Activated CD4-positive, alpha-beta memory T cell treated with anti-CD3 and anti-CD28 coated beads, Interleukin-2, amount 10 ng/mL, durations not matched to agents 7 days and 5 days (primary cell): ENCODE measurements around the gene AIF1L. TPM values are rescaled to one million over a fixed set of nuclear protein-coding genes. Genes with fewer than 3 reads are reported as not detected.

Experiments used
- CTCF ChIA-PET: fragments of 350-600 bp; sonication (Branson Sonifier 250); formaldehyde crosslinking; loops from one replicate; lab custom pipeline; 2021; ENCODE audit warnings: antibody characterized with exemption, inconsistent platforms; lab: Charles Lee
- POLR2A ChIA-PET: fragments of 350-600 bp; sonication (Branson Sonifier 250); formaldehyde crosslinking; loops from one replicate; lab custom pipeline; 2021; ENCODE audit warnings: antibody characterized with exemption; lab: Charles Lee
- DNase-seq: peaks from one replicate; pipeline ENCODE4 v3.0.0-alpha.2; 2020
- H3K27ac Mint-ChIP-seq: one replicate; pipeline ENCODE4 v1.8.0; 2021; ENCODE audit warnings: mild to moderate bottlenecking, mixed read lengths
- H3K27me3 Mint-ChIP-seq: one replicate; pipeline ENCODE4 v1.8.0; 2021; ENCODE audit warnings: mixed read lengths
- H3K36me3 Mint-ChIP-seq: one replicate; pipeline ENCODE4 v1.8.0; 2021; ENCODE audit warnings: low read depth, mixed read lengths
- H3K4me1 Mint-ChIP-seq: one replicate; pipeline ENCODE4 v1.8.0; 2021; ENCODE audit warnings: mixed read lengths
- H3K4me3 Mint-ChIP-seq: one replicate; pipeline ENCODE4 v1.8.0; 2021; ENCODE audit warnings: mild to moderate bottlenecking, mixed read lengths
- H3K9me3 Mint-ChIP-seq: one replicate; pipeline ENCODE4 v1.8.0; 2021; ENCODE audit warnings: mixed read lengths
- total RNA-seq, 2 experiments: library from RNA; stranded (reverse); gene quantifications; one replicate each; pipeline ENCODE4 v1.2.3, GENCODE V29; 2021

The AIF1L gene
- total RNA-seq = under 1 TPM; 0.30 to 0.50 TPM

- H3K27ac Mint-ChIP-seq = no peak within 1 kb of the TSS
- peaks cover 33% of the 10 kb centered on the region for H3K27me3 Mint-ChIP-seq
- DNase-seq = no peak
- H3K4me1 Mint-ChIP-seq = peaks cover 18% of the 10 kb centered on the region
- POLR2A ChIA-PET = interaction anchor here (0.9 kb wide), 1 partner anchor 29 kb away, joined by 3 read pairs; the partner anchor contains the start of gene NUP214
- H3K9me3 Mint-ChIP-seq = no peaks in the 10 kb centered on the region
- peak within 1 kb of the TSS; percentile 45 for H3K4me3 Mint-ChIP-seq
- H3K36me3 Mint-ChIP-seq = peaks cover 2% of the 10 kb centered on the region
- CTCF ChIA-PET = interaction anchor here (1.5 kb wide), 1 partner anchor 38 kb away, joined by 3 read pairs; no protein-coding TSS in a partner anchor
Measured at GRCh38 chr9:131096269-131097125, at the start of gene AIF1L. TSS of gene AIF1L (plus strand) at chr9:131096531. CDS start at chr9:131096630, 99 bp downstream.

DNA sequence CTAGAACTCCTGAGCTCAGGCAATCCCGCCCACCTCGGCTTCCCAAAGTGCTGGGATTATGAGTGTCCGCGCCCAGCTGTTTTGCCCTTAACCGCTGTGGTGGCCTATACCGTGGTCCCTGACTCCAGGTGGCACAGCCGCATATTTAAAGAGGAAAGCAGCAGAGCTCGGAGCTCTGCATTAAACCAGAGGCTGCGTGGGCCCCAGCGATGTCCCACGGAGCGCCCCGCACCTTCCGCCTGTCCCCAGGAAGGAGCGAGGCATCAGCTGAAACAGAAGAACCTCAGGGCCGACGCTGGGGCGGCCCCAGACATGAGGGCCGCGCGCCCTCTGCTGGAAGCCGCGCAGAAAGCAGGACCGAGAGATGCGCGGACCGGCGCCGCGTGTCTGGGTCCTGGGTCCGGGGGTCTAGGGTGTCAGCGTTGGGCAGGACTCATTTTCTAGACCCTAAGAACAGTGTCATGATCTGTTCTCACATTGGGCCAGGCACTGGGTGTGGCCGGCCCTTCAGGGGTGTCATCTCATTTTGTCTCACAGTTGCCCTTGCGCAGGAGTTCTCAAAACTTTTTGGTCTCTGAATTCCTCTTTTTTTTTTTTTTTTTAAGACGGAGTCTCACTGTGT, 49.6 kb upstream of the AIF1L start:
- peak; percentile 75 for DNase-seq
- no peaks in the 10 kb centered on the region for H3K36me3 Mint-ChIP-seq
- ChIA-PET POLR2A (no interaction called here), CTCF (interaction anchor here (0.6 to 3.5 kb wide), 43 partner anchors 10 to 956 kb away, joined by 3 to 44 read pairs (median 3); partner anchors contain the start of gene FUBP3)
- no peaks in the 10 kb centered on the region for H3K9me3 Mint-ChIP-seq
- no peak overlapping the region for H3K4me3 Mint-ChIP-seq
- no peaks in the 10 kb centered on the region for H3K27me3 Mint-ChIP-seq
- no peak overlapping the region for H3K27ac Mint-ChIP-seq
- peaks cover 5% of the 10 kb centered on the region for H3K4me1 Mint-ChIP-seq

- no peak overlapping the region for H3K27ac Mint-ChIP-seq
- DNase-seq = no peak
- no peak overlapping the region for H3K4me3 Mint-ChIP-seq
- H3K27me3 Mint-ChIP-seq = no peaks in the 10 kb centered on the region
- no peaks in the 10 kb centered on the region for H3K9me3 Mint-ChIP-seq
- H3K4me1 Mint-ChIP-seq = peaks cover 5% of the 10 kb centered on the region
- no peaks in the 10 kb centered on the region for H3K36me3 Mint-ChIP-seq
- CTCF ChIA-PET = interaction anchor here (0.7 to 3.5 kb wide), 4 partner anchors 9 to 1465 kb away, joined by 3 to 44 read pairs (median 20); no protein-coding TSS in a partner anchor
- POLR2A ChIA-PET = no interaction called here
Measured at GRCh38 chr9:131048332-131048731, 48.0 kb upstream of the AIF1L start.

GRCh38 chr9:131048820-131049219, 47.5 kb upstream of the AIF1L start:
- H3K9me3 Mint-ChIP-seq = no peaks in the 10 kb centered on the region
- H3K27ac Mint-ChIP-seq = no peak overlapping the region
- ChIA-PET POLR2A (no interaction called here), CTCF (interaction anchor here (1.0 to 1.2 kb wide), 3 partner anchors 8 to 79 kb away, joined by 3 read pairs; no protein-coding TSS in a partner anchor)
- no peak overlapping the region for H3K4me3 Mint-ChIP-seq
- DNase-seq = no peak
- H3K4me1 Mint-ChIP-seq = peaks cover 5% of the 10 kb centered on the region
- no peaks in the 10 kb centered on the region for H3K36me3 Mint-ChIP-seq
- no peaks in the 10 kb centered on the region for H3K27me3 Mint-ChIP-seq

GRCh38 chr9:131049829-131050715, 46.3 kb upstream of the AIF1L start:
- H3K36me3 Mint-ChIP-seq = no peaks in the 10 kb centered on the region
- CTCF ChIA-PET = interaction anchor here (1.0 to 1.2 kb wide), 3 partner anchors 7 to 899 kb away, joined by 3 read pairs; no protein-coding TSS in a partner anchor
- no peak overlapping the region for H3K27ac Mint-ChIP-seq
- no peak for DNase-seq
- no peaks in the 10 kb centered on the region for H3K27me3 Mint-ChIP-seq
- H3K9me3 Mint-ChIP-seq = no peaks in the 10 kb centered on the region
- no peak overlapping the region for H3K4me3 Mint-ChIP-seq
- peaks cover 5% of the 10 kb centered on the region for H3K4me1 Mint-ChIP-seq
- POLR2A ChIA-PET = no interaction called here

- Mint-ChIP-seq H3K4me3 (no peak overlapping the region), H3K27me3 (no peaks in the 10 kb centered on the region), H3K4me1 (peaks cover 5% of the 10 kb centered on the region), H3K36me3 (no peaks in the 10 kb centered on the region), H3K27ac (no peak overlapping the region), H3K9me3 (no peaks in the 10 kb centered on the region)
- CTCF ChIA-PET = interaction anchor here (1.0 kb wide), 1 partner anchor 898 kb away, joined by 3 read pairs; no protein-coding TSS in a partner anchor
- POLR2A ChIA-PET = no interaction called here
- no peak for DNase-seq
Measured at GRCh38 chr9:131050831-131051230, 45.5 kb upstream of the AIF1L start.

DNA sequence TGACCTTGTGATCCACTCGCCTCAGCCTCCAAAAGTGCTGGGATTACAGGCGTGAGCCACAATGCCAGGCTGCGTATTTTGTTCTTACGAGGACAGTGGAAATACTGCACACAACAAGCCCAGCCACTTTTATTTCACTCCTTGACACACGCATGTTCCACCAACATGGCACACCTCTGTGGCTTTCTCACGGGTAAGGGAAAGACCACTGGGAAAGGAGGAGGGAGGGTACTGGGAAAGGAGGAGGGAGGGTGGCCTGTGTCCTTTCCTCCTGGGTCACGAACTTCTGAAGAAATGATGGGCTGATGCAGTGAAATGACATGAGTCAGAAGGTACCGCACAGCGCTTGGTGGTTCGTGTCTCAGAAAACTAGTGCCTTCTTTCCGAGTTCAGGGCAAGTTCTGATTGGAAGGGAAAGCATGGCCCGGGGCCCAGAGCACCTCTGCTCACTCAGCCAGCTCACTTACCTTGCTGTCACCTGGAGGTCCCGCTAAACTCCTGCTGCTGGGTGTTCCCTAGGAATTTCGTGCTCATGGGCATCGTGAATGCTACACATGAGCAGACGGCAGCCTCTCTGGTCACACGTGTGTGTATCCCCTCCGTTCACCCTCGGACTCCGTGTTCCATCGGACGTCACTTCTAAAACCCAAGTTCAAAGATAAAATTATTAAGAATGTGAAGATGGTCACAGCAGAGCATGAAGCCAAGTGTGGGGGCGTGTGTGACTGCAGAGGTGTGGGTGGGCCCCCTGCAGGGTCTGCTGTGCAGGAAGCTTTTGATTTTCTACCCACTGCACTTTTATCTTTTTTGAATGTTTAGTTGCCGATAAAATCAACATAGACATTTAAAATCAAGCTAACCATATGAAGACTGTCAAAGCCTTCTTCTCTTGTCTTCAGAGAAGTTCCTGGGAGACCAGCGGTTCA, 44.5 kb upstream of the AIF1L start:
- CTCF ChIA-PET = no interaction called here
- DNase-seq = no peak
- H3K27me3 Mint-ChIP-seq = no peaks in the 10 kb centered on the region
- H3K4me1 Mint-ChIP-seq = peaks cover under 1% of the 10 kb centered on the region
- POLR2A ChIA-PET = no interaction called here
- no peaks in the 10 kb centered on the region for H3K36me3 Mint-ChIP-seq
- H3K9me3 Mint-ChIP-seq = no peaks in the 10 kb centered on the region
- H3K27ac Mint-ChIP-seq = no peak overlapping the region
- H3K4me3 Mint-ChIP-seq = no peak overlapping the region

- POLR2A ChIA-PET = no interaction called here
- Mint-ChIP-seq H3K4me1 (no peaks in the 10 kb centered on the region), H3K36me3 (no peaks in the 10 kb centered on the region), H3K27me3 (no peaks in the 10 kb centered on the region), H3K9me3 (no peaks in the 10 kb centered on the region), H3K27ac (no peak overlapping the region), H3K4me3 (no peak overlapping the region)
- no peak for DNase-seq
- CTCF ChIA-PET = interaction anchor here (0.6 to 1.1 kb wide), 4 partner anchors 10 to 290 kb away, joined by 3 read pairs; no protein-coding TSS in a partner anchor
Measured at GRCh38 chr9:131053896-131054295, 42.4 kb upstream of the AIF1L start.

GRCh38 chr9:131056781-131057506, 39.4 kb upstream of the AIF1L start:
- Mint-ChIP-seq H3K27me3 (no peaks in the 10 kb centered on the region), H3K4me1 (no peaks in the 10 kb centered on the region), H3K27ac (no peak overlapping the region), H3K4me3 (no peak overlapping the region), H3K9me3 (no peaks in the 10 kb centered on the region), H3K36me3 (no peaks in the 10 kb centered on the region)
- no peak for DNase-seq
- CTCF ChIA-PET = interaction anchor here (0.5 to 4.3 kb wide), 8 partner anchors 8 to 279 kb away, joined by 3 to 36 read pairs (median 4); partner anchors contain the start of gene NUP214
- POLR2A ChIA-PET = interaction anchor here (1.0 kb wide), 1 partner anchor 11 kb away, joined by 3 read pairs; no protein-coding TSS in a partner anchor

DNA sequence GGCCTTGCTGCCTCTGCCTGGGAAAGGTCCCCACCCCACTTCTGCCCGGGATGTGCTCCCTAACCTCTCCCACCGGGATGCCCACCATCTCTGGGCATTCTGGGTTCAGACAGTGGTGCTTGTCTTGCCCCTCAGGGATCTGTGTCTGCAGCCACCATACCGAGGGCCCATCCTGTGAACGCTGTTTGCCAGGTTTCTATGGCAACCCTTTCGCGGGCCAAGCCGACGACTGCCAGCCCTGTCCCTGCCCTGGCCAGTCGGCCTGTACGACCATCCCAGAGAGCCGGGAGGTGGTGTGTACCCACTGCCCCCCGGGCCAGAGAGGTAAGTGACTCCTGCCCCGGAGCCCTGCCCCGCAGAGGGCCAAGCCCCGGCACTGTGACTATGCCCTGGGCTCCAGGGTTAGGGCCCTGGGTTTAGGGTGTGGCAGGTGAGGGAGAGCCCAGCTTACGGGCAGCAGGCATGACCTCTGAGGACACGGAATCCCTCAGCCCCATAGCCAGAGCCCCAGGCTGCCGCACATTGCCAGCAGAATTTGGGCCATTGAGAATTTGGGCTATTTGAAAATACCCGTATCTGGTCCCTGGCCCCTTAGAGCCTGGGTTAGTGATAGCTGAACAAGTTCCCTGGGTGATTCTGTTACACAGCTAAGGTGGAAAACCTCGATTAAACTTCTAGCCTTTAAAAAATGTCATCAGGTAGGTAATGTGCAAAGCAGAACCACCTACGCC, 35.3 kb upstream of the AIF1L start:
- POLR2A ChIA-PET = no interaction called here
- Mint-ChIP-seq H3K27me3 (no peaks in the 10 kb centered on the region), H3K4me1 (no peaks in the 10 kb centered on the region), H3K36me3 (no peaks in the 10 kb centered on the region), H3K27ac (no peak overlapping the region), H3K4me3 (no peak overlapping the region), H3K9me3 (no peaks in the 10 kb centered on the region)
- DNase-seq = no peak
- CTCF ChIA-PET = interaction anchor here (0.5 kb wide), 1 partner anchor 513 kb away, joined by 3 read pairs; no protein-coding TSS in a partner anchor
